NCI-H510A (cell line): Measurements from ENCODE around the gene PSMB11.

ENCODE experiments used
- DNase-seq: peaks from one replicate; lab custom pipeline; 2025; lab: John Stamatoyannopoulos, UW

Gene PSMB11

DNA sequence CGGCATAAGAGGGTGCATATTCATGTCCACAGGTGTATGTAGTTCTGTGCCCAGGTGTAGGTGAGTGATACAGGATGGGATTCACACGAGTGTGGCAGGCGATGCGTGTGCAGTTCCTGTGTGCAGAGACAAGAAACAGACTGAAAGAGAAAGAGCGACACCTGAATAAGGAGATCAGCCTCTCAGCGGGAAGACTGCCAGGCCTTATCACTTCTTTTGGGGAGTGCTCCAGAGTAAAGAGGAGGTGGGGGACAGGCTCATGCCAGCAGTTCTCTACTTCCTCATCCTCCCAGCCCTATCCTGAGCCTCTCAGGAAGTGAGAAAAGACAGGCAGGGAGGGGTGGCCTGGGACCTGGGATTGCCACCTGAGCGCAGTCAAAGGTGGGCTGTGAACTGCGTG, 2.8 kb downstream of the PSMB11 start:
- DNase-seq: no peak

DNA sequence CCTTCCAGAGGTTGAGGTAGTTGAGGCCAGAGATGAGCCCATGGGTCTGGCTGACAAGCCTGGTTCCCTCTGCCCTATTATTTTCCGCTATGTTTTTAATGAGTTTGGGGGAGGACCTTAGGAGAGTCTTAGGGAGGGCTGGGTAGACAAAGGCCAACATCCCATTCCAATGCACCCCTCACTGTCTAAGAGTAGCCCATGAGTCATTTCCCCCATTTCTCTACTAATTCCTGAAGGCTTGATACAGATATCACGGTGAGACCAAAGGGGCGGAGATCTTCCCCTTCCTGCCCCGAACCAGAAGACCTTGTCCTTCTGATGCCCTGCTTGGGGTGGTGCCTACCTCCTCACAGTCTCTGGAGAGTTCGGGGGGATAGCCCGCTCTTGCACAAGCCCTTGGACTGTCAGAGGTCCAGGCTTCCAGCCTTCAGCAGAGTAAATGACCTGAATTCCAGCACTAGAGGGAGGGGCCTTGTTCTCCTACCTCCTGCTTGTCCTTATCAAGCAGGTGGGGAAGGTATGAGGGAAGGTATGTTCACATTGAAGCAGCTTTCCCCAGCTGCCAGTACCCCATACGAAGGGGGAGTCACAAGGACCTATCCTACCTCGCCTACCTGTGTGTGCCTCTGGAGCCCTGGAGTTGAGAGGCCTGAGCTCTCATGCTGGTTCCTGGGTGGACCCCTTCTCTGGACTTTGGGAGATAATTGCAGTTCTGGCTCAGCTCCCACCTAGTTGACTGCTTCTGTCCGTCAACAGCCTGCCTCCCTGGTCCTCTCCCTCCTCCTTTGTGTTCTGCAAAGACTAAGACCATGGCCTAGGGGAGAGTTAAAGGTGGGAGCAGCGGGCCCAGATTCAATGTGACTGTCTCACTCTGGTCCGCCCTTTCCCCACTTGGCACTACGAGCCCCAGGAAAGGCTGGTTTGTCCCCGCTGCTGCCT, 3.7 kb downstream of the PSMB11 start:
- no peak for DNase-seq

DNA sequence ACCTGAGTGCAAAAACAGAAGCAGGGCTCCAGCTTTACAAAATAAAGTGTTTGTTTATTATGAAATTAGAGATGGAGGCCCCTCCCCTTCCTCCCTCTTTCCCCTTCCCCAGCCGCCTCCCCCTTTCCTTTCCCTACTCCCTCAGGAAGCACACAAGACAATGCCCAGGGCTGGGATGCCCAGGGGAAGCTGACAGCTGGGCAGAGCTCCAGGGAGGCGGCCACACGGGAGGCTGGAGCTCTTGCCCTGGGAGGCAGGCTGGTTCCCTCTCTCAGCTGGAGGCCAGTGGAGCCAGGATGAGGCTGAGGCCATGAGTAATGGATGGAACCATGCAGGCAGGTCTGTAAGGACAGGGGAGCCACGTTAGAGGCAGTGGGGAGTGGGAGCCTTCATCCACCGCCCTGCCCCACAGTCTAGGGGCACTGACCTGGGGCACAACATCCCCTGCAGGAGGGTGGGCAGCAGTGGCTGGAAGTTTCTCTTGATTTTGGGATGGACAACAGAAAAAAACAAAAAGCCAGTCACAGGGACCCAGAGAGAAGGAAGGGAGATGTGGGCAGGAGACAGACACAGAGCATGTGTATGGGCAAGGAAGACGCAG, 5.1 kb downstream of the PSMB11 start:
- no peak for DNase-seq

DNA sequence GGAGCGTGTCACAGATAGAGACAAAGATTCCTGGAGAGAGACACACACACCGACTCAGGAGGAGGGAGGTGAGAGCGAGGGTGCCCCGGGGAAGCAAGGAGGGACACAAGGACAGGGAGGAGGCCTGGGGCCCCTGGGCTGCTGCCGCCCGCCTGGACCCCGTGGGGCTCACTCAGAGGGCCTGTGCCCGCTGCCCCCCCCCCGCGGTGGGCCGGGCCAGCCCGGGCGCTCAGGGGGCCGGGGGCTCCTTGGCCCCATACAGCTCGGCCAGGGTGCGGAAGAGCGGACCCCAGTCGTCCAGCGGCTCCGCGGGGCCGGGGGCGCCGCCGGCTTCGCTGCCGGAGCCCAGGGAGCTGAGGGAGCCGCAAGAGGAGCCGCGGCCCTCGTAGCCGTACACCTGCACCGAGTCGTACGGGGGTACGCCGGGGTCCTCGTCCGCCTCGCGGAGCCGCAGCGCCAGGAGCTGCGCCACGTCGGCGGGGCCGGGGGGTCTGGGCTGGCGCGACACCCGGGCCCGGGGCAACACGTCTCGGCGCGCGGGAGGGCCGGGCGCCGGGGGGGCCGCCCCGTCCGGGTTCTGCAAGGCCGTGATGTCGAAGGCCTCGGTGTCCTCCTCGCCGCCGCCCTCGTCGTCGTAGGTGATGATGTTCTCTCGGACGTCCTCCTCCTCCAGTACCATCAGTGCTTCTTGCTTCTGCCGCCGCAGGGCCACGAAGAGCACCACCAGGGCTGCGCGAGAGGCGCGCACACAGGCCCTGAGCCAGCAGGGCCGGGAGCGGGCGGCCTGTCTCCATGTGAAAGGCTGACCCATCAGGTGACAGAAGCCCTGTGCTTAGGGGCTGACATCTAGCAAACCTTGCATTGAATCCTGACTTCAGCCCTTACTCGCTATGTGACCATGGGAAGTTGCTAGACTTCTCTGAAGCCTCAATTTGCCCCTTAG, 6.0 kb downstream of the PSMB11 start:
- DNase-seq: no peak

DNA sequence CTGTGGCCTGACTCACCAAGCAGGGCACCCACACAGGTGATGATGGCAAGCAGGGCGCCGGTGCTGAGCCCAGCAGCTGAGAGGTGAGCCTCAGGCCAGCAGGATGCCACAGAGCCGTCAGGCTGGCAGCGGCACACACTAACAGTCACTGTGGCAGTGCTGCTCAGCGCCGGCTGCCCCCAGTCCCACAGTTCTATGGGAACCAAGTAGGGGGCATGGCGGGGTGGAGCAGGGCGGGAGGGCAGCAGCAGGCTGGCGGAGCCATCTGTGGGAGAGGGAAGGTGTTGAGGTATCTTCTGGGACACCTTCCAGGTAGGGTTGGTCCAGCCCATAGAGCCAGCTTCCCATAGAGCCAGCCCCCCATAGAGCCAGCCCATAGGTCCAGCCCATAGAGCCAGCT, 7.0 kb downstream of the PSMB11 start:
- DNase-seq: no peak

DNA sequence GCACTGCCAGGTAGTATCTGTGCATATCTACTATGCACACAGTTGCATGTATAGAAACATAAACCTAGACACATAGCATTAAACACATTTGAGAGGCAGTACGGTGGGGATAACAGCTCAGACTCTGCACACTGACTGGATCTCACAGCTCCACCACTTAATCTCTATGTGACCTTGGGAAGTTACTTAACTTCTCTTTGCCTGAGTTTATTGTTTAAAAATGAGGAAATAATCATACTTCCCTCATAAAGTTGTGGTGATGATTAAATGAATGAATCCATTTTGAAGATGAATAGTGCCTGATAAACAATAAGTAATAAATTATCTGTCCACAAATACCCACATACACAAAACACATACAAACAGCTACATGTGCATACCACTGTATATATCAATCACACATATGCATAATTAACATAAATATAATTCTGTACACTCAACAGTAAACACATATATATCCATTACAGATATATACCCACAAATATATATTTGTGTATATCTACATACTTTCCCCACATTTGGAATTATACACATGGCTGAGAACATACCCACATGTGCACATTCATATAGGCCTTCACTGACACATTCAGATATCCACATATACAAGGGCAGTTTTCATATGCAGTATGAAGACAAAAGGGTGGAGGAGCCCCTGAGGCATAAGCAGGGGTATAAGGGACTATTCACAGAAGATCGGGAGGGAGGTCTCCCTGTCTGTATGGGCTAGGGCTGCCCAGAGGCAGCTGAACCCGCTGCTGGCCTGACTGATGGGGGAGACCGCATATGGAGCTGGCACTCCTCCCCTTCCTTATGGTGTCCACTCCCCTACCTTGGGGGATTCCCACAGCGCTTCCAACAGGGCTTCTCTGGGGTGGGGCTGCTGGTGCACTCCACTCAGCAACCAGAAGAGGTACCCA, 9.4 kb downstream of the PSMB11 start:
- no peak for DNase-seq

DNA sequence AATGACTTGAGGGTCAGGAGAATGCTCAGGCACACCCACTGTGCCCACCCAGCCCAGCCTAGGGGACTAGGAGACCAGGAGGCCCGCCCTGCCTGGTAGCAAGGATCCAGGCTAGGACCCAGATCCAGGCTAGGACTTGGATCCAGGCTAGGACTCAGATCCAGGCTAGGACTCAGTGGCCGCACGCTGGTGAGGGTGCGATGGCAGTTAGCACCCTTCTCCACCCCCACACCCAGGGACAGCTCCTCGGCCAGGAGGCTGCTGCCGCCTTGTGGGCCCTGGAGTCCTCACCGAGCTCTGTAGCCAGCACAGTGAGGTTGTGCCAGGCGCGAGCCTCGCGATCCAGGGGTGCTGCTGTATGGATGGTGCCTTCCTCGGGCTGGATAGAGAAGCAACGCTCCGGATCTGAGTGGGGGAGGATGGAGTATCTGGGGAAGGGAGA, 10.2 kb downstream of the PSMB11 start:
- no peak for DNase-seq

DNA sequence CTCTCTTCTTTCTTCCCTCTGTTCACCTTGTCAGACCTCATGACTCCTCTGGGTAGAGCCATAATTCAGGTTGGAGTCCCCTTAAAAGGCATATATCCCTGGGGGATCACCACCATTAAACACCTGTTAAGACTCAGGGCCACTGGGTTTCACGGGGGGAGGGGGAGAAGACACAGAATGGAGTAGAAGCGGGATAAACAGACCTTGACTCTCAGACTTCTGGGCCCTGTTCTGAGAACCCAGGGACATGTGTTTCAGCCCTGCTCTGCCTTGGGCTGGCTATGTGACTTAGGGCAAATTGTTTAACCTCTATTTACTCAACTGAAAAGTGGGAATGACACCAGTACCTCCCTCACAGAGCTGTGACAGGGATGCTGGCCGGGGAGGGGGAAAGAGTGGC, 10.7 kb downstream of the PSMB11 start:
- no peak for DNase-seq

DNA sequence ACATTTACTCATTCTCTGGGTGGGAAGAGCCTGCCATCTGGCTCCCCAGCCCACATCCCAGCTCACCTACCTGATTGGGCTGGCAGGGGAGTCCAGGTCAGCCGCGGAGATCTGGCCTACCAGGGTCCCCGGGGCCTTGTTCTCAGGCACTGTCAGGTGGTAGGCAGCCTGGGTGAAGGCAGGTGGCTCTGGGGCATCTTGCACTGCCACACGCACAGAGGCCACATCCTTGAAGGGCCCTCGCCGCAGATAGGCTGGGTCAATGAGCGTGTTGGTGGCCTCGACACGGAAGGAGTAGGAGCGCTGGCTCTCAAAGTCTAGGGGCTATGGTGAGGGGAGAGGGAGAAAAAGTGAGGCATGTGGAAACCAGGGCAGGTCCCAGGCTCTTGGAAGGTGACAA, 11.4 kb downstream of the PSMB11 start:
- no peak for DNase-seq

DNA sequence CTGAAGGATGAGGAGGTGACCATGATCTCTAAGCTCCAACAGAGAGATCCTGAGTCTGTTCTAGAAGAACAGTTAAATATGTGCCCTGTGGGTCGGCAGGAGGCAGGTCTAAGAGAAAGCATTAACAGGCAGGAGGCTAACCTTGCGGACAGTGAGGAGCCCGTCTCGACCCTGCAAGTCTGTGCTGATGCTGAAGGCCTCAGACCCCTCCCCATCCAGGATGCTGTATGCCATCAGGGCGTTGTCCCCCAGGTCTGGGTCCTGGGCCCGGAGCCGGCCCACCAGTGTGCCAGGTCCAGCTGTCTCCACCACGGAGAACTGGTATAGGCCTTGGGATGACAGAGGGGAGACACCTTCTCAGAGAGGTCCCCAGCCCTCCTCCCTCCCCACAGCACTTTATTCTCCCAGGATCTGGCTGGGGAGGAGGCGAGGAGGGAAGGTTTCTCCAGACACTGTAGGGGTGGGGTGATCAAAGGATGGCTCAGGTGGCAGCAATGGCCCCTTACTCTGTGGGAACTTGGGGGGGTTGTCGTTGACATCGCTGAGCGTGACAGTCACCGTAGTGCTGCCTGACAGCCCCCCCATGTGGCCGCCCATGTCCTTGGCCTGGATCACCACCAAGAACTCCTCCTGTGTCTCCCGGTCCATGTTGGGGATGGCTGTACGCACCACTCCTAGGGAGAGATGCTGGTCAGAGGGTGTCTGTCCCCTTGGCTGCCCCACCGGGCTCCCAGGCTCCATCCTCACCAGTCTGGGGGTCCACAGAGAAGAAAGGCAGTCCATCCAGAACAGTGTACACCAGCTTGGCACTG, 12.2 kb downstream of the PSMB11 start:
- no peak for DNase-seq

DNA sequence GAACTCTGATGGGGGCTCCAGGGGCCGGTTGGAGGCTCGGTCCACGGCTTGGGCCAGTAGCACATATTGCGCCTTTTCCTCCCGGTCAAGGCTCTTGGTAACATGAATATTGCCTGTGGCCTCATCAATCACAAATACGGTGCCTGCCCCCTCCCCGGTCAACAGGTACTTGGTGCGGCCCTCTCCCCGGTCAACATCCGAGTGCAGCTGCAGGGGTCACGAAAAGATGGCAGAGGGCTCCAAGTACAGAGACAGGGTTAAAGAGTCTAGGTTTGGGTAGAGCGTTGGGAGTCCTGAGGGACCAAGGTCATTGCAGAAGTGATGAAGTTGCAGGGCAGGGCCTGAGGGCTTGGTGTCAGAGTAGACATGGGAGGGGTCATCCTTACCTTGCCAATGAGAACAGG, 13.1 kb downstream of the PSMB11 start:
- DNase-seq: no peak

DNA sequence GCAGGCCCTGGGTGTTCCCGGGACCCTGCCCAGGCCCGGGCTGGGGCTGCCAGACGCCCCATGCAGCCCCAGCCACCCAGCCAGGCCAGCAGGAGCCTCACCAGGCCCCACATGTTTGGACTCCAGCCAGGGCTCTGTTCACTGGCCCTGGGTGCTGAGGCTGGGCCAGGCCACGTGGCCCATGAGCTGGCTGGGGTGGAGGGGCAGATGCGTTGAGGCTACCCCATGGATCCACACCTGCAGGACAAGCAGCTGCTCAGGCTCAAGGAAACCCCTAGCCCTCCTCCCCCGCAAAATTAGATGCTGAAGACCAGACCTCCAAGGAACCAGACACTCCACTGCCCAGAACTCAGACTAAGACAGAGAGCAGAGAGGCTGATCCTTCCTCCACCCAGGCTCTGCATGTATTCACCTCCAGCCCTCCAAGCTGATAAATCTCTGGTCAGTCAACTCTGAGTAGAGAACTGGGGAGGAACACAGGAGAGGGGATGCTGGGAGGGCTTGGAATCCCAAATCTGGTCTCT, 13.7 kb downstream of the PSMB11 start:
- DNase-seq: no peak

DNA sequence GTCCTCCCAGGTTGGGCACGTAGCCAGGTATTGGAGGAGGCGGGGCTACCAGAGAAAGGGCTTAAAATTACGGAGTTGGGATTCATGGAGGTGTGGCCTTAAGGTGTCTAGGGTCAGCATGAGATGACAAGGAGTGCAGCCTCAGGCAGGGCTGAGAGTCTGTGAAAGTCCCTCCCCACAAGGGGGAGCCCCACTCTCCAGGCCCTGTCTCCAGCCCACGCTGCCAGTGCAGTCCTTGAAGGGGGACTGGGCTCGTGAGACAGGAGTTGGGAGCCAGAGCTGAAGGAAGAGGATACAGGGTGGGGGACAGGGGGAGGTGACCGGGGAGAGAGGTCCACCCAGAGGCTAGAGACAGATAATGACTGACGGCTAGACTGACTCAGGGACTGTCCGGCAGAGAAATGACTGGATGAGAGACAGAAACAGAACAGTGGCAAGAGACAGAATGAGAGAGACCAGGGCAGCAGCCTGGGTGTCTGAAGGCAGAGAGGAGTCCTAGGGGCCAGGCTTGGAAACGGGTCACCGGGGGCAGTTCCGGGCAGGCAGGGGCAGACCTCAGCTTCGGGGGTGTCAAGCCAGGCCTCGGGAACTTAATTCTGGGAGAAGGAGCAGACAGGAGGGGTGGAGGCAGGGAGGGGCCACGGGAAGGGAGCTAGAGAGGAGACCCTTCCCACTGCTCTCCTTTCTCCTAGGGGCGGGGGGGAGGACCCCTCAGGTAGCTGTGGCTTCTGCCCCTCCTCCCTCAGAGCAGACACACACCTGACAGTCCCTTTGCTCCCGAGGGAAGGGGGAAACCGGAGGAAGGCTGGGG, 14.3 kb downstream of the PSMB11 start:
- DNase-seq: no peak

DNA sequence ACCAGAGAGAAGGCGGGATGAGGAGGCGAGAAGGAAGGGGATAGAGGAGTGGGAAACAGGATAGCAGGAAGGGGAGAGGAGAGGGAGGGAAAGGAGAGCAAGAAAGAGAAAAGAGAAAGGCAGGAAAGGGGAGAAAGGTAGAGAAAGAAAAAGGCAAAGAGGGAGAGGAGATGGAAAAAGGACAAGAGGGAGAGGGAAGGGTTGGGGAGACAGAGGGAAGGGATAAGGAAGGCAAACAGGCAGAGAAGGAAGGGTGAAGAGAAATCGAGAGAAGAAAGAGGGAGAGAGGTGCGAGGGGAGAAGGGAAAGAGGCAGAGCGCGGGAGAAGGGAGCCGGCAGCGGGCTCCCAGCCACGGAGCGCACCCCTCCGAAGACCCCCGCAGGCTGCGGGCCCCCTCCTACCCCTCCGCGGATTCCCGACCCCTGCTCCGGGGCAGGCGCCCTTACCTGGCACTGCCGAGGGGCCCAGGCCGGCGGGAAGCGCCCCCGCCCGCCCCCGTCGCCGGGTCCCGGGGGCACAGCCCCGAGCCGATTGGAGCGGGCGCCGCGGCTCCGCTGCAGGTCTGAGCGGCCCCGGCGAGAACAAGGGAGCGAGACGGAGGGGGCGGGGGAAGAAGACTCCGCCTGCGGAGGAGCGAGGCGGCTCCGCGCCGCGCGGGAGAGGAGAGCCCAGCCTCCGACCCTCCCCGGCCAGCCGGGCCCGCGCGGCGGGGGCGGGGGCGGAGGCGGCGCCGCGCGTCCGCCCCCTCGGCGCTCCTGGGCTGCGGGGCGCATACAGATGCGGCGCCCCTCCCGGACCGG, 15.1 kb downstream of the PSMB11 start, which contains the start of gene CDH24:
Gene CDH24 (minus strand): TSS at position 565 of the 801 bp plus-strand sequence. CDS start 1,787 bp downstream, outside the sequence.
- no peak for DNase-seq

DNA sequence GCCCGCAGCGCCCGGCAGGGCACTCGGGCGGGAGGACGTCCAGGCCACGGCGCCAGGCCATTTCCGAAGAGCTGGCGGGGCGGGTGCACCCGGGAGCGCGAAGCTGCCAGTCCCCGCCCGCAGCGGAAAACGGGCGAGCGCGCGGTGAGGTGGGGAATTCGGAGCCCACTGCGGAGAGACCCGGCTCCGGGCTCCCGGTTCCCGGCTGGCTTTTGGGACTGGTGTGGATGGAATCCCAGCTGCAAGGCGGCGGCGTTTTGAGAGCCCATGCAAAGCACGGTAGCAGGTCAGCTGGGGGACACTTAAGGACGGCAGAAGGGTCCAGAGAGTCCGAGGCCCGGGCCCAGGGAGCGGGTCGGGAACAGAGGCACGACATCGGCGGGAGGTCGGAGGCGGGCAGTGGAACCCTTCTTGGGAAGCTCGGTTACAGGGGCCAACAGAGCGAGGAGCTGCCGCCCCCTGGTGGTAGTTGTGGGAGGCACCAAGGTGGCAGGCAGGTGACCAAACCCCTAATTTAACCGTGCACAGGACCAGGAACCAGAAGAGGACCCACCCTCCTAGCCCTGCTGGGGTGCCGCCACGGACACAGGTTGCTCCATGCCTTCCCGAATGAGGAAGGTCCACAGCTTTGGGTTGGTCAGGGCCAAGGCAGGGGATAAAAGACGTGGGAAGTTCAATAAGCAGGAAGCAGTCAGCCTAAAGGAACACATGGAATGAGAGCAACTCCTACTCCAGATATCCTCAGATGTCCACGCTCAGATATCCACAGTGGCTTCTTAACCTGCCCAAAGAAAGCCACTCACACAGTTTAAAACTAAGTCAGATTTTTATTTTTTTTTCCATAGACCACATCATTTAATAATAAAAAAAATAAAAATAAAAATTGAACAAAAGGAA, 16.0 kb downstream of the PSMB11 start:
- DNase-seq: no peak

DNA sequence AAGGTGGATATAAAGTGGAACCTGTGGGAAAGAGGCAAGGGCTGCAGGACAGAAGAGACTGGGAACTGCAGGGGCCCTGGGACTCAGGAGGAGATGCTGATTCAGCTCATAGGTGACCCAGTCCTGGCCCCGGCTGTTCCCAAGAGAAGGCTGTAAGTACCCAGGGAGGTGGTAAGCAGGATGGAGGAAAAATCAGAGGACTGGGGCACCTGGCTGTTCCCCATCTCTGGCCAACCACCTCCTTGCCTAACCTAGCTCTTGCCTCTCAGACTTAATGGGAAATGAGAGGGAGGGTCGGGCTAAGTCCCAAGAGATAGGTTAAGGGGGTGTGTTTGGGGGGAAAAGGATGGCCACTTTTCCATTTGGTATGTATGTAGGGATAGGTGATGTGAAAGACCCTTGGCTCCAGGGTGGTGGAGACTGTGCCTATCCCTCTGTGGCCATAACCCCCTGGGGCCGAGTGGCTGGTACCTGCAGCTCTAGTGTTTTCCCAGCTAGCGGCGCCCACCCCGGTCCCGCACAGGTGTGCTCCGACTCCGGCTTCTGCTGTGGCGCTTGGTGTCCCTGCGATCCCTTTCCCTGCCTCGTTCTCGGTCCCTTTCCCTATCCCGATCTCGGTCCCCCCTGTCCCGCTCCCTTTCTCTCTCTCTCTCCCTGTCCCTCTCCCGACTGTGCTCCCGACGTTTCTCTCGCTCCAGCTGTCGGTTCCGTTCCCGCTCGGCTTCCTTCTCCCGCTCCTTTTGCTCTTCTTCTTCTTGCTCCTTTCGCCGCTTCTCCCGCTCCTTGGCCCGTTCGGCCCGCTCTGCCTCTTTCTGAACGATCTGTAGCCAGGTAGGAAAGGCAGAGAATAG, 16.9 kb downstream of the PSMB11 start:
- DNase-seq: no peak
